GM18526 (cell line): Measurements from ENCODE around the gene PROSER3.

ENCODE experiments used
- POLR2A ChIP-seq: IDR thresholded peaks from 3 replicates; pipeline ENCODE4 v1.6.1; 2011; ENCODE audit not compliant: insufficient read length; ENCODE audit errors: extremely low read depth

The PROSER3 gene

GRCh38 chr19:35741203-35741515 lies 16.8 kb upstream of the PROSER3 start:
- no peak for TF ChIP-seq POLR2A

- peak; percentile 55 for TF ChIP-seq POLR2A
These were observed 15.8 kb upstream of the PROSER3 start, which contains the start of gene IGFLR1 for GRCh38 chr19:35742121-35742724. TSS of gene IGFLR1 (minus strand) at chr19:35742452. CDS start at chr19:35741180, 1,272 bp downstream.

GRCh38 chr19:35743640-35744429 lies 14.1 kb upstream of the PROSER3 start:
- no peak for TF ChIP-seq POLR2A

- TF ChIP-seq POLR2A, result peak; percentile 94
These were observed 13.3 kb upstream of the PROSER3 start for GRCh38 chr19:35744430-35745327.

GRCh38 chr19:35745328-35746086 lies 12.5 kb upstream of the PROSER3 start, which contains the start of the genes PSENEN and U2AF1L4:
TSS of gene PSENEN (plus strand) at chr19:35745651. CDS start at chr19:35745931, 280 bp downstream.
TSS of gene U2AF1L4 (minus strand) at chr19:35745418. CDS start at chr19:35745391, 27 bp downstream.
- peak; percentile 8 for TF ChIP-seq POLR2A

- no peak for TF ChIP-seq POLR2A
These were observed 11.9 kb upstream of the PROSER3 start for GRCh38 chr19:35746087-35746462.

- TF ChIP-seq POLR2A, result no peak
These were observed 11.4 kb upstream of the PROSER3 start for GRCh38 chr19:35746531-35746930.

GRCh38 chr19:35748106-35749020 lies 9.6 kb upstream of the PROSER3 start, which contains the start of gene LIN37:
TSS of gene LIN37 (plus strand) at chr19:35748576. CDS start at chr19:35748725, 149 bp downstream.
- peak; percentile 63 for TF ChIP-seq POLR2A

GRCh38 chr19:35750167-35750566 lies 7.8 kb upstream of the PROSER3 start:
- no peak for TF ChIP-seq POLR2A

- TF ChIP-seq POLR2A, result no peak
These were observed 5.9 kb upstream of the PROSER3 start for GRCh38 chr19:35751839-35752745.

GRCh38 chr19:35752746-35753350 lies 5.1 kb upstream of the PROSER3 start:
- no peak for TF ChIP-seq POLR2A
